HG03439 (cell line): ENCODE results near the gene GALNT2.

ENCODE experiments used
- ATAC-seq: cut with Tn5 transposase; IDR thresholded peaks from one replicate; pipeline ENCODE4 v1.9.1; 2021; ENCODE audit warnings: mild to moderate bottlenecking, moderate library complexity; ENCODE audit not compliant: unreplicated experiment

The GALNT2 gene

GRCh38 chr1:230158415-230159291 is 91.6 kb downstream of the GALNT2 start:
- no peak for ATAC-seq

GRCh38 chr1:230159580-230159979 is 92.5 kb downstream of the GALNT2 start:
- no peak for ATAC-seq

GRCh38 chr1:230160957-230161771 is 94.1 kb downstream of the GALNT2 start:
- no peak for ATAC-seq

- no peak for ATAC-seq
Observed at GRCh38 chr1:230163205-230163604, 96.2 kb downstream of the GALNT2 start.

GRCh38 chr1:230163719-230164118 is 96.7 kb downstream of the GALNT2 start:
- no peak for ATAC-seq

GRCh38 chr1:230165536-230165935 is 98.5 kb downstream of the GALNT2 start:
- ATAC-seq = no peak

- no peak for ATAC-seq
Observed at GRCh38 chr1:230166366-230167132, 99.5 kb downstream of the GALNT2 start.

- ATAC-seq = no peak
Observed at GRCh38 chr1:230167419-230167852, 100.4 kb downstream of the GALNT2 start.

- ATAC-seq = no peak
Observed at GRCh38 chr1:230169454-230170152, 102.6 kb downstream of the GALNT2 start.

GRCh38 chr1:230170153-230170547 is 103.1 kb downstream of the GALNT2 start:
- no peak for ATAC-seq

- no peak for ATAC-seq
Observed at GRCh38 chr1:230170622-230171021, 103.6 kb downstream of the GALNT2 start.

GRCh38 chr1:230171356-230172015 is 104.4 kb downstream of the GALNT2 start:
- no peak for ATAC-seq

GRCh38 chr1:230172016-230172537 is 105.0 kb downstream of the GALNT2 start:
- no peak for ATAC-seq

- ATAC-seq = no peak
Observed at GRCh38 chr1:230173187-230173975, 106.3 kb downstream of the GALNT2 start.

GRCh38 chr1:230174041-230174440 is 107.0 kb downstream of the GALNT2 start:
- ATAC-seq = no peak

GRCh38 chr1:230174471-230175162 is 107.6 kb downstream of the GALNT2 start:
- ATAC-seq = no peak

GRCh38 chr1:230175163-230175747 is 108.2 kb downstream of the GALNT2 start:
- no peak for ATAC-seq

- no peak for ATAC-seq
Observed at GRCh38 chr1:230175839-230176238, 108.8 kb downstream of the GALNT2 start.
